ENCODE results near the gene TMEM212.

The TMEM212 gene

DNA sequence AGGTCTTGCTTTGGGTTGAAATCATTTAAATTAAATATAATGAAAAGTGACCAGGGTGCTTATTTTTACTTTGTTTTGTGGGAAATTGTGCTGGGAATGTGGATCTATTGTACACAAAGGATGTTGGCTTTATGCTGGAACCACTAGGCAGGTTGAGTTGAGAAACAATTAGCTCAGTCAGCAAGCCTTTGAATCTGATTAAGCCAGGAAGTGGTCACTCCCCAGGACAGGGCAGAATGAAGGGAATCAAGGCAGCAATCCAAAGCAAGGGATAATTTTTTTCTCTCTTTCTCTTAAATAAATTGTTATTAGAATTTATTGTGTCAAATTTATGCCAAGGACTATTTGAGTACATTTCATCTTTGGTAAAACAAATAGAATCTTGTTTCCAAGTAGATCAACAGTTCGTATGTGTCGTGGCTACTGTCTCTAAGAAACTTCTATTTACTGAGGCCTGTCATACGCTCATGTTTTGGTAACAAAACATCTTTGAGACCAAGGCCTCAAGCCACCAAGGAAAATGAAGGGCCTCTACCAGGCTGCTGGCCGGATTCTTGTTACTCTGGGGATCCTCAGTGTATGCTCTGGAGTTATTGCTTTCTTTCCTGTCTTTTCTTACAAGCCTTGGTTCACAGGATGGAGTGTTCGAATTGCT lies at the start of gene TMEM212:
Gene TMEM212, plus strand, starts transcription at position 486 of the 655 bp plus-strand sequence. Its CDS starts 35 bp downstream, at position 521.
- peak; percentile 34 for FAIRE-seq

GRCh38 chr3:171796625-171797264 lies 46.4 kb upstream of the TMEM212 start:
- no peak for DNase-seq (ENCODE audit: low spot score)
- no peak for FAIRE-seq

More for the DNA sequence above, at the start of gene TMEM212:
- peak; percentile 57 for DNase-seq (ENCODE audit: low spot score)

DNA sequence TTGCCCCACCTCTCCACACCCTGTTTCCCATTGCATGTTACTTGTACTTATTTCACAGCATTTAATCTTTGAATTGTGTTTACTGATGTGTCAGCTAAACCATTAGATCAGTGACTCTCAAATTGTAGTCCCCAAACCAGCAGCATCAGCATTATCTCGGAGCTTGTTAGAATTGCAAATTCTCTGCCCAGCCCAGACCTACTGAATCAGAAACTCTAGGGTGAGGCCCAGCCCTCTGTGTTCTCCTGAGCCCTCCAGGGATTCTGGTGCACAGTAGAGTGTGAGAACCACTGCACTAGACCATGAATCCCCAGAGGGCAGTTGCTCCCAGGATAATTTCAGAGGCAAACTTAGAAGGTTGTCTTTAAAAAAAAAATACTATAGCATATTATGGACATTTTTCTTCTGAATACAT lies 45.9 kb upstream of the TMEM212 start:
- DNase-seq (ENCODE audit: low spot score) (no peak), FAIRE-seq (no peak)

- no peak for DNase-seq (ENCODE audit: low spot score)
- FAIRE-seq = no peak
Observed at GRCh38 chr3:171797873-171798272, 45.3 kb upstream of the TMEM212 start.

DNA sequence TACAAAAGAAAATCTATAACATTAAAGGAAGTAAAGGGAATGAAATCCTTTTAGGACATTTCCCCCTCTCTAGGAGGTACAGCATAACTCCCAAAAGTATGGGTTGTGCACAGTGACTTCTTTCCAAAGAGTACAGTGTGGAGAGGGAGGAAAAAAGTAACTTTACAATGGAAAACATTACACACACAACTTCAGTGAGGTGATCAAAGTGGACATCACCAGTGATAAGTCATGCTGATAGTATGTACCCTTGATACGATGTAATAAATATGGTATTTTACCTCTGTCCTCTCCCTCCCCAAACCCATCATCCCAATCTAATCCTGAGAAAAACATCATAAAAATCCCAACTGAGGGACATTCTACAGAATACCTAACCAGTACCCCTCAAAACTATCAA lies 43.6 kb upstream of the TMEM212 start:
- DNase-seq (ENCODE audit: low spot score) = no peak
- no peak for FAIRE-seq

- DNase-seq (ENCODE audit: low spot score) (peak; percentile 81), FAIRE-seq (no peak)
Observed at GRCh38 chr3:171801738-171802589, 41.2 kb upstream of the TMEM212 start.

GRCh38 chr3:171802590-171802956 lies 40.6 kb upstream of the TMEM212 start:
- DNase-seq (ENCODE audit: low spot score) (no peak), FAIRE-seq (no peak)

- FAIRE-seq (no peak), DNase-seq (ENCODE audit: low spot score) (no peak)
Observed at GRCh38 chr3:171803044-171803443, 40.1 kb upstream of the TMEM212 start.

GRCh38 chr3:171804618-171805389 lies 38.3 kb upstream of the TMEM212 start:
- DNase-seq (ENCODE audit: low spot score) (no peak), FAIRE-seq (no peak)

GRCh38 chr3:171805687-171806086 lies 37.5 kb upstream of the TMEM212 start:
- DNase-seq (ENCODE audit: low spot score) = no peak
- no peak for FAIRE-seq

- no peak for DNase-seq (ENCODE audit: low spot score)
- no peak for FAIRE-seq
Observed at GRCh38 chr3:171806200-171807128, 36.7 kb upstream of the TMEM212 start.

GRCh38 chr3:171807129-171807675 lies 35.9 kb upstream of the TMEM212 start:
- DNase-seq (ENCODE audit: low spot score) (no peak), FAIRE-seq (no peak)

- FAIRE-seq (no peak), DNase-seq (ENCODE audit: low spot score) (no peak)
Observed at GRCh38 chr3:171807806-171808205, 35.3 kb upstream of the TMEM212 start.

DNA sequence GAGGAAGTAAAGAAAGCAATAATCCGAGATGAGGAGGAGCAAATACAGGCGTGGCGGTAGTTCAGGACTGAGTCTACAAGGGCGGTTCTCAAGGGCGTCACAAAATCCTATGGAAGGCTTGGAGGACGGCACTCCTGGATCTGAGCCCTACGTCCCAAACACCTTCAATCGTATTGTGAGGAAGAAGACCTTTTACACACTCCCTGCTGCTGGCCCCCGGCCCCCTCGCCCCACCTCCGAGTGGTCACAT lies 33.6 kb upstream of the TMEM212 start:
- DNase-seq (ENCODE audit: low spot score) = no peak
- FAIRE-seq = no peak

- no peak for FAIRE-seq
- peak; percentile 73 for DNase-seq (ENCODE audit: low spot score)
Observed at GRCh38 chr3:171809861-171810628, 33.1 kb upstream of the TMEM212 start, which contains the start of gene PLD1. TSS of gene PLD1 (minus strand) at chr3:171810483. CDS start at chr3:171738051, 72,432 bp downstream.

- DNase-seq (ENCODE audit: low spot score) (no peak), FAIRE-seq (no peak)
Observed at GRCh38 chr3:171810629-171811294, 32.4 kb upstream of the TMEM212 start.

- FAIRE-seq (peak; percentile 54), DNase-seq (ENCODE audit: low spot score) (peak; percentile 83)
Observed at GRCh38 chr3:171811295-171811912, 31.7 kb upstream of the TMEM212 start.

- FAIRE-seq (no peak), DNase-seq (ENCODE audit: low spot score) (peak; percentile 24)
Observed at GRCh38 chr3:171811913-171812335, 31.2 kb upstream of the TMEM212 start.
